Fibroblast of lung (primary cell): ENCODE measurements around the gene SEPTIN5.

Source experiments
- EZH2 ChIP-seq: IDR thresholded peaks from 2 replicates; pipeline ENCODE4 v1.5.1; 2012; ENCODE audit warnings: low read length, control low read depth, mild to moderate bottlenecking; ENCODE audit errors: missing control alignments
- TF ChIP-seq, protein P1 (sequence below), 2 donors: IDR thresholded peaks in 1 of 2; conservative IDR thresholded peaks in 1 of 2; 1 replicate in 1 of 2; 2 replicates in 1 of 2; pipeline ENCODE4 v1.5.1; 2011 to 2012; ENCODE audit warnings: low read length in 2 of 2, control low read depth in 1 of 2, inconsistent platforms in 1 of 2, low read depth in 1 of 2, mild to moderate bottlenecking in 1 of 2

DNA sequence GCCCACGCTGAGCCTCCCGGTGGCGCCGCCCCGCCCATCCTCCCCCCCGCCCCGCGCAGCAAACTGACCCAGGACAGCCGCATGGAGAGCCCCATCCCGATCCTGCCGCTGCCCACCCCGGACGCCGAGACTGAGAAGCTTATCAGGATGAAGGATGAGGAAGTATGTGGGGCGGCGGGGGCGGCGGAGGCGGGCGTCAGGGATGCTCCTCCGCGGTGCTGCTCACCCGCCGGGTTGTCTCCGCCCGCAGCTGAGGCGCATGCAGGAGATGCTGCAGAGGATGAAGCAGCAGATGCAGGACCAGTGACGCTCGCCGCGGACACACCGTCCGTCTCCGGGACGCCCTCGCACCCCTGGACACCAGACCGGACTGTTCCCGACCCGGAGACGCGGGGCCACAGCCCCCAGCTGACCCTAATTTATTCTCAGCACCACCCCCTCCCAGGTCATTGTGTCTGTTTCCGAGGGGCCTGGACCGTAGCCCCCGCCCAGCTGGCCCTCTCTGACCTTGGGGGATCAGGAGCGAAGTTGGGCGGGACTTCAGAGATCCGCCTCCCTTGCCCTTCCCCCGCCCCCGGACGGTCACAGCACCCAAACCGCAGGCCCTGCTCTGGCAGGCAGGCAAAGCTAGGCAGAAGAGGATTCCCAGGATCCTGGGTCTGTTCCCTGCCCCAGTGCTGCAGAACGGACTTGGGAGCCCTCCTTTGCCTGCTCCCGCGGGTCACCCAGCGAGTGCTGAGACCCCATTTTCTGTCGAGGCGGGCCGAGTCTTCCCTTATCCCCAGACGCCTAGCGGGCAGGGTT lies 8.1 kb downstream of the SEPTIN5 start:
- no peak for TF ChIP-seq EZH2
- TF ChIP-seq, protein P1, sequence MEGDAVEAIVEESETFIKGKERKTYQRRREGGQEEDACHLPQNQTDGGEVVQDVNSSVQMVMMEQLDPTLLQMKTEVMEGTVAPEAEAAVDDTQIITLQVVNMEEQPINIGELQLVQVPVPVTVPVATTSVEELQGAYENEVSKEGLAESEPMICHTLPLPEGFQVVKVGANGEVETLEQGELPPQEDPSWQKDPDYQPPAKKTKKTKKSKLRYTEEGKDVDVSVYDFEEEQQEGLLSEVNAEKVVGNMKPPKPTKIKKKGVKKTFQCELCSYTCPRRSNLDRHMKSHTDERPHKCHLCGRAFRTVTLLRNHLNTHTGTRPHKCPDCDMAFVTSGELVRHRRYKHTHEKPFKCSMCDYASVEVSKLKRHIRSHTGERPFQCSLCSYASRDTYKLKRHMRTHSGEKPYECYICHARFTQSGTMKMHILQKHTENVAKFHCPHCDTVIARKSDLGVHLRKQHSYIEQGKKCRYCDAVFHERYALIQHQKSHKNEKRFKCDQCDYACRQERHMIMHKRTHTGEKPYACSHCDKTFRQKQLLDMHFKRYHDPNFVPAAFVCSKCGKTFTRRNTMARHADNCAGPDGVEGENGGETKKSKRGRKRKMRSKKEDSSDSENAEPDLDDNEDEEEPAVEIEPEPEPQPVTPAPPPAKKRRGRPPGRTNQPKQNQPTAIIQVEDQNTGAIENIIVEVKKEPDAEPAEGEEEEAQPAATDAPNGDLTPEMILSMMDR (conservative IDR thresholded peaks at IDR 0.05 in 1 of 2, IDR thresholded peaks at IDR 0.05 in 1 of 2; ENCODE audit: low read depth in 1 of 2, low read length in 2 of 2) = no peak
